NCI-H1694 (cell line): ENCODE data around the gene AK8.

Experiments
- DNase-seq: peaks from one replicate; lab custom pipeline; 2025; lab: John Stamatoyannopoulos, UW

The AK8 gene

GRCh38 chr9:132857616-132858342, 20.3 kb downstream of the AK8 start:
- DNase-seq: no peak

GRCh38 chr9:132857031-132857430, 21.1 kb downstream of the AK8 start:
- DNase-seq: no peak

DNA sequence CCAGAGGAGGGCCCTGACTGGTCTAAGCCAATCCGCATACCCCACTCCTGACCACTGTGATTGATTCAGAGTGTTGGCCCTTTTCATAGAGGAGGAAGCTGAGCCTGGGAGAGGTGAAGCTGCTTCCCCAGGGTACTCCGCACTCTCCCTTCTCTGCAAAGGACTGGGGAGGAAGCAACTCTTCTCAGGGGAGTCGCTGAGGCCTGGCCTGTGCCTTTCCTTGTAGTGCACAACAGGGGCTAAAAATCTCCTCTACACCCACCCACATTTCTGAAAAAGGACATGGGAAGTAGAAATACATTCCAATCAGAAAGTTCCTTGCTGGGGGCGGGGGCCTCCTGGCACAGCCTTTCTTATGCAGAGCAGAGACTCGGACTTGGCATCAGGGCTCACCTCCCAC, 22.2 kb downstream of the AK8 start:
- no peak for DNase-seq

DNA sequence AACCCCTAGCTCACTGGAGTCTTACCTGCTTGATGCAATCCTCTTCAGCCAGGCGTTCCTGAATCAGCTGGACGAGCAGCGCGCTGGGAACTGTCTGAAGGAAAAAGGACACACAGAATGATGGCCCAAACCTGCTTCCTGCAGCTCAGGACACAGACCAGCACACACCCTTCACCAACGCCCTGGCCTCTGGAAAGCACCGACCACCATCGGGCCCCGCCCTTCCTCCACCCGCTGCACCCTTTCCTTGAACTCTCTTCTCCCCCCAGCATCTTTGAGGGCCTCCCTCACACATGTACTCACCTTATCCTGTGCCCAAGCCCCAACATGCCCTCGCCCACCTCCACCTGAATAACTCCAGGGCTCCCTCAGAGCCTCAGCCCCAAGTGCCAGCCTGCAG, 23.3 kb downstream of the AK8 start:
- no peak for DNase-seq

GRCh38 chr9:132853482-132853881, 24.6 kb downstream of the AK8 start:
- DNase-seq: no peak

- DNase-seq: no peak
Observed at GRCh38 chr9:132849185-132849706, 28.8 kb downstream of the AK8 start.

GRCh38 chr9:132846918-132847515, 31.1 kb downstream of the AK8 start:
- DNase-seq: no peak

DNA sequence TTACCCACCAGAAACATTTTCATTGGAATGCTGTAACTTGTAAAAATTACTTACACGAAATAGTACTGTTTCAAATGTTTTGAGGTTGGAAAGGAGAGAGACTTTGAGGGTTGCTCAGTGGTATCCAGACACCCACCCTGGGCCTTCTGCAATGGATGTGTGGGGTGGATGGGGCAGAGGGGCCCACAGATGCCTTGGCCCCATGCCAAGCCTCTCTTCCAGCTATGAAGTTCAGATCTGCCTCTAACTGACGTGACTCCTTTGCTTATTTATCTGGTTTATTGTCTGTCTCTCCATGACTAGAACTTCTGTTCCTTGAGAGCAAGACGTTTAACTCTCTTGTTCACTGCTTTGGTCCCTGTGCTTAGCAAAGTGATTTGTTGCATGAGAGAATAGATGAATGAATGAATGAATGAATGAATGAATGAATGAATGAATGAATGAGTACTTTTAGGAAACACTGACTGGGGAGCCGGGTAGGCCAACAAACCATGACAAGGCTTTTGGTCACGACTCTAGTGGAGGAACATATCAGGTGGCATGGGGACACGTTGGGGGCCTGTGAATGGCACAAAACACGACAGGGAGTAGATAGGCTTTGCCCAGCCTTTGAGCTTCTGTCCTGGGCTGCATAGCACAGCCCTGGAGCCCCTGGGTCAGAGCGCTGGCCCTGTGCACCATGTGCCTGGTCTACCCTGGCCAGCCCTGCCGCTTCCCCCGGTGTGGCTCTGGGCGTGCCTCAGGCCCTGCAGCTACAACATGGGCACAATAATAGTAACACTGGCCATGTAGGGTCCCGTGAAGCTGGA, 31.8 kb downstream of the AK8 start:
- DNase-seq: no peak

- no peak for DNase-seq
Observed at GRCh38 chr9:132842124-132843044, 35.7 kb downstream of the AK8 start.

DNA sequence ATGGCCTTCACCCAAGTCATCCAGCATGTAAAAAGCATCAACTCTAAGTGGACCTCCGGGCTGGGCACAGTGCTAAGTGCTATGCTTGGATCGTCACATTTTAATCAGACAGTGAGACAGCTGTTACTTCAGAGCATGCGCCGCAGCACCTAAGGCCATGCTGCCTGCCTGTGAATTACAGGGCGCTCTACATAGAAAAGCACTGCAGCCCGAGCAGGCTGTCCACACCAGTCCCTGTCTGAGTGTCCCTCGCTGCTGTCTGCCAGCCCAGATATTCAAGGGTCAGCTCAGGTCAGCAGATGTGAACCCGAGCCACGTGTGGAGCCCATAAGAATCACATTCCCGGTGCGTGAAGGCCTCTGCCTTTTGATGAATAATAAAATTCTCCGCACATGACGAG, 37.1 kb downstream of the AK8 start:
- DNase-seq: no peak

DNA sequence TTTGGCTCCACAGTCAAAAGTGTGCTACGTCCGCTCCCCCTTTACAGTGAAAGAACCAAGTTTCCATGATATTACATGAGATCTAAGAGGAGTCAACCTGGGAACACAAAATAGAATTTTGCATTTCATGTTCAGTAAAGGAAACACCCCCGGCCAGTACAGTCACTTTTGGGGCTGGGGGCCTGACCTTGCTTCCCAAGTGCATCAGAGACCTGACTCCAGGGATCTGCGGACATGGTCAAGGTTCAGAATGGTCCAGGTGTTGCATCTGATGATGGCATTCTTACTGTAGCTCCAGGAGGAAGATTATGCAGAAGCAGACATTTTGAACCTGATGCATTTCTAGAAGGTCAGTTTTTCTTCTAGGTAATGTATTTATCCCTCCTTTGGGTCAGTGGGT, 39.8 kb downstream of the AK8 start:
- no peak for DNase-seq

- DNase-seq: no peak
Observed at GRCh38 chr9:132837501-132838286, 40.4 kb downstream of the AK8 start.

- no peak for DNase-seq
Observed at GRCh38 chr9:132834343-132834742, 43.7 kb downstream of the AK8 start.

GRCh38 chr9:132833550-132834121, 44.4 kb downstream of the AK8 start:
- DNase-seq: peak; percentile 88

GRCh38 chr9:132832171-132832881, 45.8 kb downstream of the AK8 start:
- DNase-seq: no peak

GRCh38 chr9:132828201-132828770, 49.8 kb downstream of the AK8 start:
- DNase-seq: no peak

GRCh38 chr9:132827366-132827765, 50.7 kb downstream of the AK8 start:
- DNase-seq: no peak

- no peak for DNase-seq
Observed at GRCh38 chr9:132826621-132827365, 51.3 kb downstream of the AK8 start.

DNA sequence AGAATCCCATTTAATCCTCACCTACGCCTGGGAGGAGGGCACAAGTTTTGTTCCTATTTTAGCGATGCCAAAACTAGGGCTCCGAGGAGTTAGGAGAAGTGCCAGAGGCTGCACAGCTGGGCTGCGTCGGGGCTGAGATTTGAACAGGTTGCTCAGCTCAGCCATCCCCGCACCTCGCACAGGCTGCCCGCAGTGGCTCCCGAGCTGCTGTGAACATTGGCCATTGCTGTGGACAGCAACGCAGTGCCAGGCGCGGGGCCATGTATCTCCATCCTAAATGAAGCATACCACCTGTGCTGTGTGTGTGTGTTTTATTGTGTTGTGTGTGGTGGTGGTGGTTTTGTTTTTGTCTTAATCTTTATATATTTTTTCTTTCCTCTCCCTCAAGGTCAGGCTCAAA, 52.0 kb downstream of the AK8 start:
- DNase-seq: no peak
